Sigmoid colon (tissue), 7 donors: ENCODE measurements around the gene MAP1B. TPM values are rescaled to one million over a fixed set of nuclear protein-coding genes. Genes with fewer than 3 reads are reported as not detected.

Source experiments
- DNase-seq: peaks from one replicate; pipeline ENCODE4 v3.0.0-alpha.2; 2019
- H3K27ac ChIP-seq, 4 donors: fragments of 200-600 bp; sonication (generic); one replicate each; pipeline ENCODE4 v1.5.1; 2016 to 2019; ENCODE audit warnings: mild to moderate bottlenecking in 1 of 4
- H3K27me3 ChIP-seq, 3 donors: fragments of 200-600 bp; sonication (generic); one replicate each; pipeline ENCODE4 v1.5.1; 2019; ENCODE audit warnings: mild to moderate bottlenecking in 1 of 3
- H3K36me3 ChIP-seq, 4 donors: fragments of 200-600 bp; sonication (generic); one replicate each; pipeline ENCODE4 v1.5.1; 2016 to 2019
- H3K4me1 ChIP-seq, 4 donors: fragments of 200-600 bp; sonication (generic); one replicate each; pipeline ENCODE4 v1.5.1; 2017 to 2019
- H3K4me3 ChIP-seq, 4 donors: fragments of 200-600 bp; sonication (generic); one replicate each; pipeline ENCODE4 v1.5.1; 2017 to 2019; ENCODE audit warnings: mild to moderate bottlenecking in 2 of 4, moderate library complexity in 1 of 4
- H3K9me3 ChIP-seq, 4 donors: fragments of 200-600 bp in 3 of 4; sonication (generic) in 3 of 4; one replicate each; pipeline versions ENCODE4 v1.5.1 to v1.6.1; 2013 to 2019
- EP300 ChIP-seq, 4 donors: sonication (generic); formaldehyde crosslinking; IDR thresholded peaks; one replicate each; pipeline ENCODE4 v1.6.1; 2017; ENCODE audit warnings: antibody characterized with exemption in 4 of 4
- POLR2A ChIP-seq, 2 donors: fragments of 450-650 bp; IDR thresholded peaks; one replicate each; pipeline ENCODE4 v1.6.1; 2016; ENCODE audit warnings: antibody characterized with exemption in 2 of 2, mild to moderate bottlenecking in 2 of 2, moderate library complexity in 2 of 2
- POLR2AphosphoS5 ChIP-seq, 4 donors: sonication (generic); formaldehyde crosslinking; IDR thresholded peaks; one replicate each; pipeline ENCODE4 v1.6.1; 2017; ENCODE audit warnings: antibody characterized with exemption in 4 of 4
- WGBS, 2 donors: extraction: QIAGEN DNeasy Blood & Tissue Kit; methylation state at CpG; one replicate each; pipeline ENCODE4 v1.1.7; 2013; 5-methylcytosine and 5-hydroxymethylcytosine counted together
- intact Hi-C: fragments of 100-400 bp; cut with DNase I; formaldehyde crosslinking; loops from one replicate; pipeline ENCODE4 v1.15.1; 2023
- polyA plus RNA-seq, 3 donors: library from polyadenylated mRNA; stranded (reverse); fragments of 200-250 nt; gene quantifications; one replicate each; pipeline ENCODE4 v1.2.3, GENCODE V29; 2013
- total RNA-seq, 4 donors: library from RNA; depleted of rRNA; stranded (reverse); fragments of >200 nt; gene quantifications; one replicate each; pipeline ENCODE4 v1.1.0, GENCODE V29; 2016
- TF ChIP-seq, protein P1 (sequence below), 4 experiments: fragments of 450-650 bp in 3 of 4; fragments of 200-600 bp in 1 of 4; IDR thresholded peaks; one replicate each; pipeline ENCODE4 v1.5.1; 2016 to 2019; ENCODE audit warnings: antibody characterized with exemption in 4 of 4, mild to moderate bottlenecking in 3 of 4, moderate library complexity in 2 of 4
- donor health status: healthy with polysubstance abuse.
- donor health status: Bipolar disorder and iron deficiency.
- donor health status: healthy.

MAP1B gene
- total and polyA plus RNA-seq, 7 donors, result 0.69 to 659 (median 98.6) TPM

DNA sequence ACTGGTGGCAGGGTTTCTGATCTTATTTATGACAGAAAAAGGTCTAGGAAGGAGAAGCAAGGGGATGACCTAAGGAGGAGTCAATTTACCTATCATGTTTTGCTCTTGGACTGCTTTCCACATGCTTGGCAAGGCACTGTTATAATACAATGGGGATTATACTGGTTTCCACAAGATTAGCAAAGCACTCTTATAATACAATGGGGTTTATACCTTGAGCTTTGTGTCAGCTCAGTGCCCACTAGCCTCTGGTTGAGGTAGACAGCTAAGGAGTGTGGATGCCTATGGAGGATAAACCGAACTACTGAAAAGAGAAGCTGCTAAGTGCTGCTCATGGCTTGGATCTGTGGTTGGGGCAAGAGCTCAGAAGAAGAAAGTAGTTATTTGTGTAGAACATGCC is 144.1 kb downstream of the MAP1B start:
- peaks cover 0 to 52% (median 46%) of the 10 kb centered on the region in 4 donors for H3K4me1 ChIP-seq
- no peaks in the 10 kb centered on the region for H3K36me3 ChIP-seq
- H3K27ac ChIP-seq, result peak overlapping the region in 1 of 4 donors; percentile 41
- H3K4me3 ChIP-seq, result no peak overlapping the region
- no peak for TF ChIP-seq EP300 (IDR thresholded peaks at IDR 0.05)
- TF ChIP-seq, protein P1, sequence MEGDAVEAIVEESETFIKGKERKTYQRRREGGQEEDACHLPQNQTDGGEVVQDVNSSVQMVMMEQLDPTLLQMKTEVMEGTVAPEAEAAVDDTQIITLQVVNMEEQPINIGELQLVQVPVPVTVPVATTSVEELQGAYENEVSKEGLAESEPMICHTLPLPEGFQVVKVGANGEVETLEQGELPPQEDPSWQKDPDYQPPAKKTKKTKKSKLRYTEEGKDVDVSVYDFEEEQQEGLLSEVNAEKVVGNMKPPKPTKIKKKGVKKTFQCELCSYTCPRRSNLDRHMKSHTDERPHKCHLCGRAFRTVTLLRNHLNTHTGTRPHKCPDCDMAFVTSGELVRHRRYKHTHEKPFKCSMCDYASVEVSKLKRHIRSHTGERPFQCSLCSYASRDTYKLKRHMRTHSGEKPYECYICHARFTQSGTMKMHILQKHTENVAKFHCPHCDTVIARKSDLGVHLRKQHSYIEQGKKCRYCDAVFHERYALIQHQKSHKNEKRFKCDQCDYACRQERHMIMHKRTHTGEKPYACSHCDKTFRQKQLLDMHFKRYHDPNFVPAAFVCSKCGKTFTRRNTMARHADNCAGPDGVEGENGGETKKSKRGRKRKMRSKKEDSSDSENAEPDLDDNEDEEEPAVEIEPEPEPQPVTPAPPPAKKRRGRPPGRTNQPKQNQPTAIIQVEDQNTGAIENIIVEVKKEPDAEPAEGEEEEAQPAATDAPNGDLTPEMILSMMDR (IDR thresholded peaks at IDR 0.05), result no peak
- no peak for TF ChIP-seq POLR2A (IDR thresholded peaks at IDR 0.05)
- no peak for TF ChIP-seq POLR2AphosphoS5 (IDR thresholded peaks at IDR 0.05)
- intact Hi-C loops, result no loop called here
- 99% methylated on average over 1 of the region's 1 CpG for WGBS, 2 donors
- no peaks in the 10 kb centered on the region for H3K9me3 ChIP-seq
- no peaks in the 10 kb centered on the region for H3K27me3 ChIP-seq
- DNase-seq, result no peak

DNA sequence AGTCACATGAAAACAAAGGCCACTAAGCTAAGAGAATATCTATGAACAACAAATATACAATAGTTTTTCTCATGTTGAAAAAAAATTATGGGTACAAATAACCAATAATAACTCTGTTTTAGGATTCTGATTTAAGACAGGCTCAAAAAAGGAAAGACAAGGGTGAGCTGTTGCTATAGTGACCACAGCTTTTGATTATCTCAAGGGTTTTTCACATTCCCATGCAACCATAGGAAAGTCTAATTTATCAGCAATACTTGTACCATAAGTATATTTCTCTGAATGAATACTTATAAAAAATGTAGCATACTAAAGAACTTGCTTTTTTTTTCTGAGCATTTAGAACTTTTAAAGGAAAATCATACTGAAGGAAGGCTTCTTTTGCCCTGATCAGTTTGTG is 144.7 kb downstream of the MAP1B start:
- H3K4me1 ChIP-seq, result peaks cover 0 to 46% (median 40%) of the 10 kb centered on the region in 4 donors

DNA sequence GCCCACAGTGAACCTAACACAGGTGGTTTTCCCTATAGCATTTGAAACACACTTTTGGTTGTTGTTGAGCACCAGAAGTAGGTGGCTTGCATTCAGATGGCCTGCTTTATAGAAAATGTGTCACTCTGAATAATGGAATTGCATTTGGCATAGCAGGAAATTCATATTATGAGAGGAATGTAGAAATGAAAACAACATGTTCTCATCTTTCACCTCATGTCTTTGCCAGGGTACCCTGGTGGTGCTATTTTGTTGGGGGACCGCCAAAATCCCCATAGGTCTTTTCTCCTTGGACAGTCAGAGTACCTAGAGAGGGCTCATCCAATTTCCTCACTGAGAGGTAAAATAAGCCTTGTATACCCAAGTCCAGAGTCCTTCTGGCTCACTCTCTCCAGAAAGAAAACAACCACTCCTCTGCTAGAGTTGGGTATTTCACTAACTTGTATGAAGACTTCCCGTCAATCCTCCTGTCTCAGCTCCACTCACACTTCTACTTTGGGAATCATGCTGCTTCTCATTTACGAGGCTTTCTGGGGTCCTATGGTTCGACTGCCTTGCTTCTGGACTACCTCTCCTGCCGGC is 145.4 kb downstream of the MAP1B start:
- 94 to 95% methylated on average over 5 of the region's 5 CpGs for WGBS, 2 donors
- Histone ChIP-seq H3K9me3 (no peaks in the 10 kb centered on the region), H3K27me3 (no peaks in the 10 kb centered on the region), H3K4me1 (peaks cover 0 to 39% (median 33%) of the 10 kb centered on the region in 4 donors), H3K36me3 (no peaks in the 10 kb centered on the region), H3K27ac (peak overlapping the region in 1 of 4 donors; percentile 10), H3K4me3 (no peak overlapping the region)
- no peak for DNase-seq
- TF ChIP-seq, protein P1 (IDR thresholded peaks at IDR 0.05), result no peak
- no peak for TF ChIP-seq EP300 (IDR thresholded peaks at IDR 0.05)
- TF ChIP-seq POLR2AphosphoS5 (IDR thresholded peaks at IDR 0.05), result no peak
- TF ChIP-seq POLR2A (IDR thresholded peaks at IDR 0.05), result no peak
- intact Hi-C loops, result no loop called here

More for the DNA sequence above, 144.7 kb downstream of the MAP1B start:
- Histone ChIP-seq H3K27me3 (no peaks in the 10 kb centered on the region), H3K4me3 (no peak overlapping the region), H3K36me3 (no peaks in the 10 kb centered on the region), H3K9me3 (no peaks in the 10 kb centered on the region), H3K27ac (peak overlapping the region in 1 of 4 donors; percentile 10)
- TF ChIP-seq, protein P1 (IDR thresholded peaks at IDR 0.05), result no peak
- TF ChIP-seq POLR2AphosphoS5 (IDR thresholded peaks at IDR 0.05), result no peak
- intact Hi-C loops, result no loop called here
- no peak for DNase-seq

DNA sequence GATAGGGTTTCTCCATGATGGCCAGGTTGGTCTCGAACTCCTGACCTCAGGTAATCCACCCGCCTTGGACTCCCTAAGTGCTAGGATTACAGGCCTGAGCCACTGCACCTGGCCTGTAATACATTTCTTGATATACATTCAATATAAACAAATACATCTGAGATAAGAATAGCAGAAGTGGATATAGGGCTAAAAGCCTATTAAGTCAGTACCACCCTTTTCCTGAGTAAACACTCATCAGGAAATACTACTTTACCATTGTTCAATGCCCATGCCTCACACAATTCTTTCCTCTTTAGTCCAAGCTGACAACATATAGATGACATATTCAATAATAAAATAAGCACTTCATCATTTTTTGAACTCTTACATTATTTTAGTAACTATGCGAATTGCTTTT is 148.0 kb downstream of the MAP1B start:
- no peaks in the 10 kb centered on the region for H3K9me3 ChIP-seq
- no peaks in the 10 kb centered on the region for H3K27me3 ChIP-seq
- peaks cover 0 to 21% (median 17%) of the 10 kb centered on the region in 4 donors for H3K4me1 ChIP-seq
- DNase-seq, result no peak
- H3K36me3 ChIP-seq, result no peaks in the 10 kb centered on the region
- intact Hi-C loops, result no loop called here
- H3K4me3 ChIP-seq, result no peak overlapping the region
- TF ChIP-seq POLR2AphosphoS5 (IDR thresholded peaks at IDR 0.05), result no peak
- no peak for TF ChIP-seq POLR2A (IDR thresholded peaks at IDR 0.05)
- TF ChIP-seq EP300 (IDR thresholded peaks at IDR 0.05), result no peak
- TF ChIP-seq, protein P1 (IDR thresholded peaks at IDR 0.05), result no peak
- no peak overlapping the region for H3K27ac ChIP-seq
- WGBS, 2 donors, result 27 to 77% methylated on average over 3 of the region's 3 CpGs

DNA sequence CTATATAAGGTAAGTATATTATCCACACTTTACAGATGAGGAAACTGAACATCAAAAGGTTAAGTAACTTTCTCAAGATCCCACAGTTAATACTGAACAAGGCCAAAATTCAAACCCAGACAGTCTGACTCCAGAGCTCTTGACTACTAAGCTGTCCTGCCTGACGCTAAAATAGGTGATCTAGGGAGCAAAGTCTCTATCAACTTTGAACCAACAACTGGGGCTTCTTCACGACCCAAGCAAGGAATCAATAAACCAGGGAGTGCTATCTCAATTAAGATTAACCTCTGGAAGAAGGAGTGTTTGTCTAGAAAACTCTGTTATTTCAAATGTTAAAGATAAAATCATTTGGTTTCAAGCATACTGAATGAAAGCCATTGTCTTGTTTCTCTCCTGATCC is 148.4 kb downstream of the MAP1B start:
- Histone ChIP-seq H3K27me3 (no peaks in the 10 kb centered on the region), H3K4me1 (peaks cover 0 to 21% (median 17%) of the 10 kb centered on the region in 4 donors), H3K36me3 (no peaks in the 10 kb centered on the region), H3K9me3 (no peaks in the 10 kb centered on the region), H3K4me3 (no peak overlapping the region), H3K27ac (no peak overlapping the region)
- TF ChIP-seq POLR2AphosphoS5 (IDR thresholded peaks at IDR 0.05) (no peak), POLR2A (IDR thresholded peaks at IDR 0.05) (no peak), EP300 (IDR thresholded peaks at IDR 0.05) (no peak)
- TF ChIP-seq, protein P1 (IDR thresholded peaks at IDR 0.05), result no peak
- DNase-seq, result no peak
- 27 to 67% methylated on average over 2 of the region's 2 CpGs for WGBS, 2 donors
- intact Hi-C loops, result no loop called here
